ENCODE measurements around the gene DENND1A.

Gene DENND1A

GRCh38 chr9:123552530-123552929 lies 377.4 kb downstream of the DENND1A start:
- DNase-seq = no peak

- no peak for DNase-seq
These were observed 378.2 kb downstream of the DENND1A start for GRCh38 chr9:123551734-123552133.

- DNase-seq = no peak
These were observed 379.1 kb downstream of the DENND1A start for GRCh38 chr9:123550797-123551196.

GRCh38 chr9:123550012-123550411 lies 379.9 kb downstream of the DENND1A start:
- DNase-seq = no peak

GRCh38 chr9:123548741-123549545 lies 381.0 kb downstream of the DENND1A start:
- peak; percentile 50 for DNase-seq

GRCh38 chr9:123544007-123544827 lies 385.7 kb downstream of the DENND1A start:
- no peak for DNase-seq

- DNase-seq = no peak
These were observed 386.4 kb downstream of the DENND1A start for GRCh38 chr9:123543492-123543891.

- DNase-seq = no peak
These were observed 387.3 kb downstream of the DENND1A start for GRCh38 chr9:123542435-123543225.

- no peak for DNase-seq
These were observed 388.5 kb downstream of the DENND1A start for GRCh38 chr9:123541411-123541810.

- no peak for DNase-seq
These were observed 389.5 kb downstream of the DENND1A start for GRCh38 chr9:123540457-123540856.

GRCh38 chr9:123537809-123538208 lies 392.1 kb downstream of the DENND1A start:
- DNase-seq = no peak

GRCh38 chr9:123536455-123536868 lies 393.5 kb downstream of the DENND1A start:
- no peak for DNase-seq

GRCh38 chr9:123534336-123534735 lies 395.6 kb downstream of the DENND1A start:
- DNase-seq = no peak

- no peak for DNase-seq
These were observed 399.7 kb downstream of the DENND1A start for GRCh38 chr9:123530244-123530643.

- no peak for DNase-seq
These were observed 401.4 kb downstream of the DENND1A start for GRCh38 chr9:123528501-123528900.

GRCh38 chr9:123527981-123528380 lies 401.9 kb downstream of the DENND1A start:
- no peak for DNase-seq

- no peak for DNase-seq
These were observed 404.0 kb downstream of the DENND1A start for GRCh38 chr9:123525957-123526356.

GRCh38 chr9:123525424-123525823 lies 404.5 kb downstream of the DENND1A start:
- DNase-seq = no peak

GRCh38 chr9:123524866-123525265 lies 405.1 kb downstream of the DENND1A start:
- no peak for DNase-seq

GRCh38 chr9:123523845-123524244 lies 406.1 kb downstream of the DENND1A start:
- no peak for DNase-seq

- no peak for DNase-seq
These were observed 406.9 kb downstream of the DENND1A start for GRCh38 chr9:123523001-123523400.

GRCh38 chr9:123522251-123522650 lies 407.7 kb downstream of the DENND1A start:
- no peak for DNase-seq

GRCh38 chr9:123518338-123518737 lies 411.6 kb downstream of the DENND1A start:
- no peak for DNase-seq
